ENCODE results near the gene GNG4.

GRCh38 chr1:235588916-235589515, 60.6 kb downstream of the GNG4 start:
- TF ChIP-seq SMC3 (IDR thresholded peaks at IDR 0.05; ENCODE audit: low read depth, low read length) (no peak), CTCF (conservative IDR thresholded peaks at IDR 0.05; ENCODE audit: low read depth, low read length) (no peak), MAZ (IDR thresholded peaks at IDR 0.05; ENCODE audit: borderline replicate concordance, low read depth, low read length) (no peak), USF2 (IDR thresholded peaks at IDR 0.05; ENCODE audit: low read depth, low read length) (no peak)
